HG03066 (cell line): ENCODE data around the gene NHSL1.

Source experiments
- ATAC-seq: cut with Tn5 transposase; IDR thresholded peaks from one replicate; pipeline ENCODE4 v1.9.1; 2021; ENCODE audit warnings: low read depth; ENCODE audit not compliant: unreplicated experiment

The NHSL1 gene

DNA sequence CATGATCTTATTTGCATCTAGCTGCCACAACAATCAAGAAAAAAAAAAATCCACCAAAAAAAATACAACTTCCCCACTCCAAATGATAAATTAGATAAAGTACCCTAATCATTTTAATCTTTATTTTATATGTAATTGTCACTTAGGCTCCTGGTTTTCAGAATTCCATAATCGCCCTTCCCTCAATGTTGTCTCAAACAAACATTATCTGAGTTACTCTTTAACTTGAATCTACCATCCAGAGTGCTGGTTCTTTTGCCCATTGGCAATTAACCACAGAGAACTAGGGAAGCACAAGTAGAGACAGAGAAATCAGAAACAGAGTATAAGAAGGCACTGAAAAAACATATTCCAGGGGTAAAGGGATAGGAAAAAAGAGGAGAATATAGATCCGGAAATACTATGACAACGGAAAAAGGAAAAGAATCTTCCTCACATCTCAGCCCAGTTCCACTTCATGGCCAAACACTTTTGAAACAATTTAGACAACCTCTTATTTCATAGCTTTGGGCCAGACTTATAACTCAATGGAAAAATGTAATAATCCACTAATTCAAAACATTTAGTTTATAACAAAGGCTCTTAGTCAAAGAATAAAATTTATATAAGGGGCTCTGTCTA lies 861 bp upstream of the NHSL1 start:
- no peak for ATAC-seq

DNA sequence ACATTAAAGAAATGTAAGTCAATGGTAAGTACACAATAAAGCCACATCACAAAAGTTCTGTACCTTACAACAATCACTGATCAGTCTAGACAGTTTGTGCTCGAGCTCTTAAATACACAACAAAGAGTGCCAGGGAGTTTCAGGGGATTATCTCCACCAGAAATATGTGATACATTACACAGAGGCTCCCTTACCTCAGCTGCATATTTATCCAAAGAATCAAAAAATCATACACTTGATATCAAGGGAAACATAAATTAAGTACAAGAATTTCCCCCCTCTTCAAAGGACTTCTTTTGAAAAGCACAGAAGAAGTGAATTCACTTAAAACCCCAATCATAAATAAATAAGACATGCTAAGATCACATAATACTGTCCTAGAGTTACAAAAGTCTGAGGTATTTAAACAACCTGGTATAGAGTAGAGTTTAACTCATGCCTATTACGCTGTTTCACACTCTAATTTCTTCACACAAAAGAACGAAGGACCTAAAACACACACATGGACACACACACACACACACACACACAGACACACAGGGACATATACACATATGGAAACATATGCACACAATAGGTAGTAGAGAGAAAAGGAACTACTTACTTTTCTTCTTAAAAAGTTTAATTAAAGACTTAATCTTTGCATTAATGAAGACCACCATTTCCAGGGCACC lies 528 bp downstream of the NHSL1 start:
- no peak for ATAC-seq

DNA sequence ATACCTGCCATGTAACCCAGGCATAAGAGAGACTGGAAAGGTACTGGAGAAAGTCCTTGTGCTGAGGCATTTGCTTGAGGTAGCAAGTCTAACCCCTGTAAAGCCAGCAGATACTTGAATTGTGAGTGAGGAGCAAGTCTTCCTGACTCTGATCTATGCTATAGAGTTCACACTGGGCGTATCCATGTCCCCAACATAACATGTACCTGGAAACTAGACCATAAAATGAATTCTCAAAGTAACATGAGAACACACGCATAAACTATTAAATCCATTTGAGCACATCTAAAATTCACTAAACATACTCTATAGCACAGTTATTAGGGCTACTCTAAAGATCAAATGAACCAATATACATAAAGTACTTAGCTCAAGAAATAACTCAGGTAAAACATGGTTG lies 2.0 kb downstream of the NHSL1 start:
- no peak for ATAC-seq

DNA sequence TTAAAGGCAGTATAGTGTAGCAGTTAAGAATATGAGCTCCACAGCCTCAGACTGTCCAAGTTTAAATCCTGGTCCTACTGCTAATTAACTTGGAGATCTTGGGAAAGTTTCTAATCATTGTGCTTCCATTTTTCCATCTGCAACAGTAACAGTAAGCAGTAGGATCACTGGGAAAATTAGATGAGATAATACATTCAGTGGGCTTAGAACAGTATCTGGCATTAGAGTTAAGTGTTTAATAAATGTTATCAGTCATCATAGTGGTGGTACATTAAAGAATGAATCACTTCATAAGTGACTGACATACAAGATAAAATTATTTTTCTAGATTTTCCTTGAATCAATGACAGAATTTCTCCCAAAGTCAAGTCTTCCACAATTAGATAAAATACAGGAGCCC lies 5.0 kb downstream of the NHSL1 start:
- ATAC-seq: no peak

DNA sequence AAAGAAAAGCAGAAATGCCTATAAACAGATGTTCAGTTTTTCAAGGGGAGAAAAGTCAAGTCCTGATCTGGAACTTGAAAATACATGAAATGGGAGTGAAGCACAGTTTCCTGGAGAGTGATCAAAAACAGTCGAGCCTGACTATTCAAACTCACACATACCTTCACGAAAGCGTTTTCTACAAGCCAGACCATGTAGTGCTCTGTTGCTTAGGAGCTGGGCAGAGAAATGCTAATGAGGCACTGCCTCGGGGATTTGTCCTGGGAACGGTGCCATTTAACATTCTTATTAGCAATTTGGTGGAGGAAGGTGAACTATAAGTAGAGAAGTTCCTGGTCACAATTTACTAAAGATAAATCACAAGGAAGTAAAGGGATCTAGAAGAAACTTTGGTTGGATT lies 5.9 kb downstream of the NHSL1 start:
- ATAC-seq: no peak

DNA sequence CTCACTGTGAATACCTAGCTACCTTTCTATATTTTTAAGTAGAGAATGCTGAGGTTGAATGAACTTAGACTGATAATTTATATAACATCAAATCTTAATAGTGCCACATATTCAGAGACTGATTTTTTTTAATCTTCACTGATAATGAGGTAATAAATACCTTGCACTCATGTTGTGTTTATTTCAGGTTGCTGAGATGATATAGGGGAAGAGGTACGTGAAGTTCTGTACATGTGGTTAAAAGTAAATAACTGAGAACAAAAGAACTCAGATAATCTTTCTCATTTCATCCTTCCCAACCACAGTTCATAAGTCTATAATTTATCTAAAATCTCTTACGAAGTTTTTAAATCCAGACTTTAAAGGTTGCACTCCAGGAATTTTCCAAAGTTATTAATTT lies 6.4 kb downstream of the NHSL1 start:
- ATAC-seq: no peak

DNA sequence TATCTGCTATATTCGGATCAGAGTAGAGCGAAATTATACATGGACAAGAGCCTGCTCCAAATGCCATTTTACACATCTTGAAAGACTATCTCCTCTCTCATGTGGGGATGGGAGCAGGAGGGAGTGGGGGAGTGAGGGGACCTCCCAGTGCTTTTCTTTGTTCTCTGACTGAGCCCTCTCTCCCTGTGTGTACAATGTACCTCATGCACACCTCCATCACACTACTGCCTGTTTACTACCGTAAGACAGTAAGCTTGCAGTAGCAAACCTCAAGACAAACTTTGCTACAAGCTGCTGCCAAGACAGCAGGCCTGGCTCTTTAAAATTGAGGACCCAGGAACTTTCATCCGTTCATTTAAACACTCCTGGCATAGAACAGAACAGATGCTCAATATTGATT lies 7.2 kb downstream of the NHSL1 start:
- ATAC-seq: no peak

DNA sequence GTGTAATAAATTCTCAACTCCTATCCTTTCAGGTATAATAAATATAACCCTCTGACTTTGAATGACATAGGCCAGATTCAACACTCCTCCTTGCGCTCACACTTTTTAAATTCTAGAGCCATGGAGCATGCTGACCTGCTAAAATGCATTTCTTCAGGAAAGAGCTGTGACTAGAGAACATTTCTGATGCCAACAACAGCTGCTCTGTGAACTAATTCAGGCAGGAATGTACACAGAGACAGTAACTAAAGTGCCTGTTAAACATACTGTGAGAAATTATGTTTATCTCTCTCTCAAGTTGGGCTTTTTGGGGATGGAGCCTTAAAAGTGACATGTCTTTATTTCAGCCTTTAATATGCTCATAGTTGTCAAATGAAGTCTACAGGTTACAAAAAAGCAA lies 8.3 kb downstream of the NHSL1 start:
- no peak for ATAC-seq

DNA sequence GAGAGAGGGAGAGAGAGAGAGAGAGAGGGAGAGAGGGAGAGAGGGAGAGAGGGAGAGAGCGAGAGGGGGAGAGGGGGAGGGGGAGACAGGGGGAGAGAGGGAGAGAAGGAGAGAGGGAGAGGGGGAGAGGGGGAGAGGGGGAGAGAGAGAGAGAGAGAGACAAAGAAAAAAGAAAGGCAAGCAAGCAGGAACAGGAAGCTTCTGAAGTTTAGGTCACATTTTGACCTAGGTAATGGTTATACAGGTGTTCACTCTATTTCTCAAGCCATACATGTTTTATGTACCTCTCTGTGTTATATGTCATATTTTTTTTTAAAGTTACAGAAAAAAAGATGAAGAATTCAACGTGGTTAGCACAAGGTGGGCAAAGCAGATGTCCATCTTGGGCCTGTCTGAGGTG lies 9.4 kb downstream of the NHSL1 start:
- ATAC-seq: no peak

DNA sequence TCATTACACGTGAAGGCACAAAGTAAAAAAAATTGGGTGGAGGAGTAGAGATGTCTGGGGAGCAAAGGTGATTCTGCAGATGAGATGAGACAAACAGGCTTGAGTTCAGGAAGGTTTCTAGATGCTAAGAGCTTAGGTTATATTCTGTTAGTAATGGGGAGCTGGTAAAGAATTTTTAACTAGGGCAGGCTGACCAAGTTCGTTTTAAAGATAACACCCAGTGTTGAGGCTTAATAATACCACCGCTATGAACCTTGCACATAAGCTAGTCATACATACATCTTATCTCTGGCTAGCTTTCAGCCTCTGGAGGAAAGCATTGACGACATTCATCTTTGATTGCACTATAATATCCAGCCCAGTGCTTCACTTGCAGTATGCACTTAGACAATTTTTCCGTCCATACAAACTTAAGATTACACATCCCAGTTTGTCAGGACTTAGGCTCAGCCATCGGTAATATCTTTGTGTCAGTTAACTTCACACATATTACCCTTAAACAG lies 12.1 kb downstream of the NHSL1 start:
- ATAC-seq: no peak

DNA sequence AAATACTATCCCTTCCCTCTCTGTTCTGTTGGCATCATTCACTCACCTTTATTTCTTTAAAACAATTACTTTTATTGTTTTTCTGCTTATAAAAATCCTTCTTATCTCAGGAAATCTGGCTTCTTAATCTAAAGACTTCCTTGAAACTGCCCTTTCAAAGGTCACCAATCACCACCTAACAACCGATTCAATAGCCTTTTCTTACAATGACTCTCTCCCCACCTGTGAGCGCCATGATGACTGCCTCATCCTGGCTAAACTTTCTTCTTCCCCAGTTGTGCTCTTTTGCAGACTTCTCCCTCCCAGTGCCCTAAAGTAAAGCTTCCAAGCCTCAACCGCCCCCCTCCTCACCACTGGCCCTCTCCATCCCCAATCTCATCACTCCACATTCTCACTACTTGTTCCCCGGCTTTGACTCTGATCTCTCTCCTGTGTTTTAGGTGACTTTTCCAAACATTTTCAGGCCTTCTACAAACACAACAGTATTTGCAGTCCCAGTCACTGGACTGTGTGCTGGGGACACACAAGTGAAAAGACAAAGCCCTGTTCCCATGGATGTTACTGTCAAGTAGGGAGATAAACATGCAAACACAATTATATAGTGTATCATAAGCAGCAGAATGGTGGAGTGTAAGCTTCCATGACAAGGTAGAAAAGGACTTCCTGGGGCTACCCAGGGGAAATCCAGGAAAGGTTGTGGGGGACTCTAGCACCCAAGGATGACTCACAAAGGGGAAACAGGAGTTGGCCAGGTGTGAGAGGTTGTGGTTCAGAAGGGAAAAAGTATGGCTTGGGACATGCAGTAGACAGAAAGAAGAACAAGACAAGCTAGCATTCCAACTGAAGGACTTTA lies 12.8 kb downstream of the NHSL1 start:
- ATAC-seq: no peak

DNA sequence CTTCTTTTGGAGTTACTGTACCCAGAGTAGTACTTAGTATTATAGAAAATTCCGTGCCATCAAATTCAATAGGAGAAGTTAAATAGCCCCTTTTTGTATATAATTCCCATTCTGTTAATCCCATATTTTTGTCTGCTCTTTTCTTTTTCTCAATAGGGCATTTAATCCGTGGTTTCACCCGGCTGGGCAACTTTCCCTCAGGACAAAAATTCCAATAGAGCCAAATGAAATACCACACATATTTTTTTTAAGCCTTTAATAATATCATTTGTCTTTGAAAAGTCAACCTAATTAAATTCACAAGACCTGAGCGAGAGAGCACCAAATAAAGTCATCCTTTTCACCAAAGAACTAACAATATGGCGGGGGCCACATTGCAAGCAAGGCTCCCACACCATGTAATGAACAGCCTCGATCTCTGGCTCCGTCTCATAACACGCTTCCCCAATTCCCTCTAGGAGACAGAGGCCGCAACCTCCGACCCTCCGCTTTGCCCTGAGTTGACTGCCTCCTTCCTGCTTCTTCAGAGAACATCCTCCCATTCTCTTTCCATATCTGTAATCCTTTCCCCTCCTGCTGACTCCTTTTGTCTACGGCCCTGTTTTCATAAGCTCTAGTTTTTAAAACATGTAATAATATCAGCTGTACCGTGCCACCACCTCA lies 13.6 kb downstream of the NHSL1 start:
- ATAC-seq: no peak

DNA sequence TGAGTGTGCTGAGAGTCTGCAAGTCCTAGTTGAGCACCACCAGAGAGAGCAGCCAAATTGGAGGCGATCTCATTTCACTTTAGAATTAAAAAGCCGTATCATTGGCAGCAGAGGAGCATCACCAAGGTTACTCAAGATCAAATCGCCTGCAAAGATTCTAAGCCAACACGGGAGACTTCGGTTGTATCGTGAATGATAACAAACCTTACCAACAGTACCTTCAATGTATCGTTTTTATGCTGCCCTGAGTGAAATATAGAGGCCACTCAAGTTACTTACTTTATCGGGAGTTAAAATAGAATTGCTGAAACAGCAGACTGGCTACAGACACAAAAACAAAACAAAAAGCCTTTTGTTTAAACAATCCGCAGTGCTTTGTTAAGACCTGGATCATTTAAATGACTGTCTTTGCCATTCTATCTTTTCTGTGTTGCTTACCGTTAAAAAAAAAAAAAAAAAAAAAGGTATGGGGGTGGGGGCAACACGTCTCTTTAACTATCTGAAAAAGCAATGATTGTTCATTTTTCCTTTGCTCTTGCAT lies 14.2 kb downstream of the NHSL1 start:
- no peak for ATAC-seq

DNA sequence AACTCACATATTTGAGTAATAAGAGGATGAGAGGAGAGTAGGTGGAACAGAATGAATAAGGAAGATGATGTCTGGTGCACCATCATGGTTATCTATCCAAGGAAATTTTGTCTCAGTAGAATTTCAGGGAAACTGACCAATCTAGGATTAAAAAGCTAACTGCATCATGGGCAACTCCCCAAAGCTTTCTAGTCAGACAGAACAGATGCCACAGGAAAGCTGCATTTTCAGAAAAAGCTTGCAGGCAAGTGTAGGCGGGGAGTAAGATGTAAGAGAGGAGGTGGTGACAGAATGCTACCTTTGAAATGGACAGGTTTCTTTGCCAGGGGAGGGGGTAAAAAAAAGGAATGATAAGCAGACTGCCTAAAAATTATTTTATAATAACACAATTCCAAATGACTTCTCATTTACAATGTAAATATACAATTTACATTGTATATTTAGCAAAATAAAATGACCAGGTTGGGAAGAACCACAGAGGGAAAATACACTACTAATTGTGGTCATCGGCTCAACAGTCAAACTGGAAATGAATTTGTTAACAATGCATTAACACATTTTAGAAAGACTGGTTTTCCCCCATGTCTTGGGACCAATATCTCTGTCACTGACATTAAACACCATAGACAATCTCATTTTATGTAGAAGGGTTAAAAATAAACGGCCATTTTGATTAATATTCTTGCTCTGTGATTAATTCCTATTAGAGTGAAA lies 15.1 kb downstream of the NHSL1 start:
- ATAC-seq: no peak

DNA sequence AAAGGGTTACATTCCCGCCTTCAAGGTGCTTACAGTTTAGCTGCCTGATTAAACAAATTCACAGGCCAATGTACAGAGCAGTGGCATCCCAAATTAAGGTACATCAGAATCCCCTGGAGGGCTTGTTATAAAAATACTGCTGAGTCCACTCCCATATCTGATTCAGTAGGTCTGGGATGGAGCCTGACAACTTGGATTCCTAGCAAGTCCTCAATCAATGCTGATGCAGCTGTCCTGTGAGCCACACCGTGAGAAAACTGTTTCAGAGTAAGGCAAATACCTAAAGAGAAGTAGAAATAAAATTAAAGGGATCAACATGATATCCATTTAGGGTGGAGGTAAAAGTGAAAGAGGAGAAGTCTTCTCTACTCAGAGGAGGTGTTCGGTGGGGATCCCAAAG lies 16.5 kb downstream of the NHSL1 start:
- ATAC-seq: no peak

DNA sequence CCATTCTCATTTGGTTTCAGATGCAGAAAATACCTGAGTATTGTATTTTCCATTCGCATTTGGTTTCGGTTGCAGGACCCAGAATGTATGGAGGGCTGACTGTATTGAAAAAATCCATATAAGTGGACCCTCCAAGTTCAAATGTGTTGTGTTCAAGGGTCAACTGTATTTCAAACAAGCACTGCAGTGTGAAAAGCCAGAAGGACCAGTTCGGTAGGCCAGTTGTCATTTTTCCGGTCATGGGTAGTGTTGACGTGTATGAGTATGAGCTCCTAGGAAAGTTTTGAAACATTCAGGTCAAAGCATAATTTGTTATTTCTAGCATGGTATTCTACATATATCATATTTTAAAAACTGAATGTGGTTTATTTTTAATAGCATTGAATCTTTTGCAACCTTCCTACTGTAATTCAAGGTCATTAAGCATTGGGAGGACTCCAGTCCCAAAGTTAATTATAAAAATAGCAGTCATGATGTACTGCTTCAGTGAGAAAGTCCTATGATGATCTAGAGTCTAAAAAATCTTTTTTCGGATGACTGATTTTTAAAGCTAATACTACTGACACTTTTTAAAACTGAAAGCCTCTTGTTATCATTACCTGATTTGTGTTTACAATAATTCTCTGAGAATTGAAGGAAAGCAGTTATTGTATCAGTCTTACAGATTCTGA lies 18.9 kb downstream of the NHSL1 start:
- no peak for ATAC-seq

DNA sequence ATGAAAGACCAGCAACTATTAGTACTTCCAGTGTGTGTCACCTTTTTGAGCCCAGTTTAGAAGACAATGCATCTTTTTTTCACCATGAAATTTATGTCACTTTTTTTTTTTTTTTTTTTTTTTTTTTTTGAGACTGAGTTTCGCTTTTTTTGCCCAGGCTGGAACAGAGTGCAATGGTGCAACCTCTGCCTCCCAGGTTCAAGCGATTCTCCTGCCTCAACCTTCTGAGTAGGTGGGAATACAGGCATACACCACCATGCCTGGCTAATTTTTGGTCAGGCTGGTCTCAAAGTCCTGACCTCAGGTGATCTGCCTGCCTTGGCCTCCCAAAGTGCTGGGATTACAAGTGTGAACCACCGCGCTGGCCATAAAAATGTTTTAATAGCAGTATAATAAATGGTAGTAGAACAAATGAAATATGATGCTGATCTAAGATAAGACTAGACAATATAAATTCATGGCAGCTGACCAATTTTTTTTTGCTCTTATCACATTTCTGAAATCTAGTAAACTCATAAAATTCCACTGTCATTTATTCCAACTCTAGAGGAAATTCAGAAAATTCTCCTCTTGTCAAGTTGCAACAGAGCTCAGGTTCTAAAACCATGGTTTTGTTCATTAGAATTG lies 21.3 kb downstream of the NHSL1 start:
- ATAC-seq: no peak

DNA sequence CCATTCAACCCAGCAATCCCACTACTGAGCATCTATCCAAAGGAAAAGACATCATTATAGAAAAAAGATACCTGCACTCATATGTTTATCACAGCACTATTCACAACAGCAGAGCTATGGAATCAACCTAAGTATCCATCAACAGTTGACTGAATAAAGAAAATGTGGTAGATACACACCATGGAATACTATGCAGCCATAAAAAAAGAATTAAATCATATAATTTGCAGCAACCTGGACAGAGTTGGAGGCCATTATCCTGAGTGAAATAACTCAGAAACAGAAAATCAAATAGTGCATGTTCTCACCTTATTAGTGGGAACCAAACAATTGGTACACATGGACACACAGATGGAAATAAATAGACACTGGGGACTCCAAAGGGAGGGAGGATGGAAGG lies 23.2 kb downstream of the NHSL1 start:
- no peak for ATAC-seq

DNA sequence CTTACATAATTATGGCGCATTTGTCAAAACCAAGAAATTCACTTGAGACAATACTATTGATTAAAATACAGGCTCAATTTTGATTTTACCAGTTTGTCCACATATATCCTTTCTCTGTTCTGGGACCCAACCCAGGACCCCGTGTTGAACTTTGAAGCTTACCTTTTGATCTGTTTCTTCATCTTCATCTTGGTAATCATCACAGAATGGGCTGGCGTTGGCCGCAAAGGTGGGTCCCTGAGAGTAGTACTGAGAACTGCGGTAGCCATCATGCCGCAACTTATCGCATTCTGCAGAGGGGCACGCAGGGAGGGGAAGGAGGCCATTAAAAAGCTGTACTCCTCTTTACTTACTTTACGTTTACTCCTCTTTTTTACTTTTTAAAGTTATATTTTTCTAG lies 26.1 kb downstream of the NHSL1 start:
- ATAC-seq: no peak
